Keratinocyte (primary cell): ENCODE results near the gene ZMIZ1. TPM values are rescaled to one million over a fixed set of nuclear protein-coding genes. Genes with fewer than 3 reads are reported as not detected.

Experiments used
- DNase-seq: peaks from one replicate; pipeline ENCODE4 v3.0.0-alpha.2; 2011; ENCODE audit warnings: low read depth, missing footprints, low spot score
- FAIRE-seq: peaks from 2 replicates; lab custom pipeline; 2011; peaks lifted over from hg19 to GRCh38; lab: Jason Lieb, UNC
- H2AFZ ChIP-seq: 2 replicates; pipeline ENCODE4 v1.6.0; 2012; ENCODE audit warnings: low read length, control low read depth, inconsistent platforms; ENCODE audit not compliant: control insufficient read depth
- H3K27ac ChIP-seq: 2 replicates; pipeline ENCODE4 v1.5.1; 2011; ENCODE audit warnings: low read length; ENCODE audit not compliant: control insufficient read depth, insufficient read depth
- H3K27me3 ChIP-seq: 3 replicates; pipeline ENCODE4 v1.6.0; 2011; ENCODE audit warnings: low read length; ENCODE audit not compliant: control insufficient read depth, insufficient read depth; ENCODE audit errors: extremely low read depth
- H3K36me3 ChIP-seq, 2 experiments: 2 replicates in 1 of 2; 3 replicates in 1 of 2; pipeline ENCODE4 v1.5.1; 2011; ENCODE audit warnings: low read length in 2 of 2, mild to moderate bottlenecking in 1 of 2; ENCODE audit not compliant: control insufficient read depth in 2 of 2, insufficient read depth in 2 of 2; ENCODE audit errors: extremely low read depth in 1 of 2
- H3K4me1 ChIP-seq: 3 replicates; pipeline ENCODE4 v1.5.1; 2011; ENCODE audit warnings: low read length; ENCODE audit not compliant: control insufficient read depth, insufficient read depth; ENCODE audit errors: extremely low read depth
- H3K4me2 ChIP-seq: 3 replicates; pipeline ENCODE4 v1.6.0; 2011; ENCODE audit warnings: low read depth, low read length; ENCODE audit not compliant: control insufficient read depth, insufficient read depth; ENCODE audit errors: extremely low read depth
- H3K4me3 ChIP-seq, 3 experiments: fragments of 200-600 bp in 1 of 3; sonication (generic) in 1 of 3; 2 replicates in 2 of 3; 3 replicates in 1 of 3; pipeline ENCODE4 v1.5.1; 2011 to 2016; ENCODE audit warnings: low read length in 3 of 3, mild to moderate bottlenecking in 3 of 3, control low read depth in 2 of 3, inconsistent platforms in 1 of 3, low read depth in 1 of 3, mixed read lengths in 1 of 3, mixed run types in 1 of 3, moderate library complexity in 1 of 3; ENCODE audit not compliant: control insufficient read depth in 2 of 3, insufficient read depth in 2 of 3; ENCODE audit errors: extremely low read depth in 1 of 3
- H3K79me2 ChIP-seq: 2 replicates; pipeline ENCODE4 v1.6.0; 2012; ENCODE audit warnings: low read length; ENCODE audit not compliant: control insufficient read depth, insufficient read depth
- H3K9ac ChIP-seq: 3 replicates; pipeline ENCODE4 v1.6.0; 2011; ENCODE audit warnings: low read length; ENCODE audit not compliant: control insufficient read depth, insufficient read depth; ENCODE audit errors: extremely low read depth
- H3K9me1 ChIP-seq: 3 replicates; pipeline ENCODE4 v1.6.0; 2011; ENCODE audit warnings: low read length; ENCODE audit not compliant: control insufficient read depth, insufficient read depth; ENCODE audit errors: extremely low read depth
- H3K9me3 ChIP-seq: 2 replicates; pipeline ENCODE4 v1.5.1; 2012; ENCODE audit warnings: low read depth, low read length; ENCODE audit not compliant: control insufficient read depth
- H4K20me1 ChIP-seq: 3 replicates; pipeline ENCODE4 v1.6.0; 2011; ENCODE audit warnings: low read length; ENCODE audit not compliant: control insufficient read depth, insufficient read depth; ENCODE audit errors: extremely low read depth
- EZH2 ChIP-seq: IDR thresholded peaks from one replicate; pipeline ENCODE4 v1.6.1; 2012; ENCODE audit warnings: inconsistent platforms, mild to moderate bottlenecking, low read length, moderate library complexity
- dilution Hi-C: fragments of 300-500 bp; cut with MboI; formaldehyde crosslinking; loops from one replicate; pipeline ENCODE4 v1.7.0; 2020; ENCODE audit warnings: low sequenced_read_pairs; ENCODE audit not compliant: extremely low pct_ligation_motif_present
- polyA plus RNA-seq, 5 experiments: library from polyadenylated mRNA; depleted of rRNA in 3 of 5; stranded (reverse) in 3 of 5; stranded (forward) in 1 of 5; unstranded in 1 of 5; fragments of >200 nt; gene quantifications; 1 replicate in 1 of 5; 2 replicates in 3 of 5; 3 replicates in 1 of 5; pipeline versions ENCODE4 v1.2.1 to v1.2.3, GENCODE V29; 2011 to 2012; ENCODE audit warnings: missing spikeins in 2 of 5, low read depth in 1 of 5, low replicate concordance in 1 of 5
- TF ChIP-seq, protein P1 (sequence below), 3 experiments: IDR thresholded peaks in 1 of 3; conservative IDR thresholded peaks in 1 of 3; optimal IDR thresholded peaks in 1 of 3; 2 replicates in 2 of 3; 3 replicates in 1 of 3; pipeline versions ENCODE3 to v1.5.1; 2011; ENCODE audit warnings: low read length in 3 of 3, mild to moderate bottlenecking in 3 of 3, moderate library complexity in 2 of 3, control low read depth in 1 of 3, inconsistent platforms in 1 of 3; ENCODE audit not compliant: insufficient read depth in 2 of 3; ENCODE audit errors: extremely low read depth in 1 of 3

The ZMIZ1 gene
- polyA plus RNA-seq, 1 donor (not counting 4 experiments of a cell fraction or from before 2014, with no cell fraction given): 1.8 TPM

DNA sequence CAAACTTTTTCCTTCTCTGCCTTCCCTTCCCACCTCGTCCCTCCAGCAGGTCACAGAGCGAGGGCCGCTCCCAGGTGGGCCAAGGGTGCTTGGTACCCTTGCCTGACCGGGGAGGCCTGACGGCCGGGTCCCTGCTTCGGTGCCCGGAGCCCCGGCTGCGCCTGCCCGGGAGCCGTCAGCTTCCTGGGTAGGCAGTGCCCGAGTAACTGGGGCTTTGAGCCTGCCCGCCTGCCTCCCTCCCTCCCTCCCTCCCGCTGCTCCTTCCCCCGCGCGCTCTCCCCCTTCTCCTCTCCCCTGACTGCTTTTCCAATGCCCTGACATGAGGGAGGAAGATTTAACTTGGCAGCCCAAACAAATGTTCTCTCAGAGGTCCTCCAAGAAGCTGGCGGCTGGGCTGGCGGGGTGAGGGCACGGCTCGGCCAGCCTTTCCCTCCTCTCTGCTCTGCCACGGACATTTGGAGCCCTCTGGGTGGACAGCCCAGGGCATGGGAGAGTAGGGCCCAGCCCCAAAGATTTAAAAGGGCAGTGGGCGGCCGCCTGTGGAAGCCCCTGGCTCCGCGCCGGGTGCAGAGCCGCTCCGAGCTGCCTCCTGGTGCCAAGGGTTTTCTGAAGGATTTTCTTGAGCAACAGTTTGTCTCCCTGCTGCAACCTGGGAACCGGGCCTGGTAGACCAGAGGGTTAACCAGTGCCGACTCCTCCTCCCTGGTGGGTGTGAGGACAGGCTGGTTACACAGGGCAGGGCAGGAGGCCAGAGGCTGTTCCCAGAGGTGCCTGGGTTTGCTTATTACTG is 2.0 kb downstream of the ZMIZ1 start:
- H3K27ac ChIP-seq: peak overlapping the region; percentile 53
- H3K36me3 ChIP-seq: no peaks in the 10 kb centered on the region
- peaks cover 18% of the 10 kb centered on the region for H4K20me1 ChIP-seq
- TF ChIP-seq EZH2: no peak
- TF ChIP-seq, protein P1, sequence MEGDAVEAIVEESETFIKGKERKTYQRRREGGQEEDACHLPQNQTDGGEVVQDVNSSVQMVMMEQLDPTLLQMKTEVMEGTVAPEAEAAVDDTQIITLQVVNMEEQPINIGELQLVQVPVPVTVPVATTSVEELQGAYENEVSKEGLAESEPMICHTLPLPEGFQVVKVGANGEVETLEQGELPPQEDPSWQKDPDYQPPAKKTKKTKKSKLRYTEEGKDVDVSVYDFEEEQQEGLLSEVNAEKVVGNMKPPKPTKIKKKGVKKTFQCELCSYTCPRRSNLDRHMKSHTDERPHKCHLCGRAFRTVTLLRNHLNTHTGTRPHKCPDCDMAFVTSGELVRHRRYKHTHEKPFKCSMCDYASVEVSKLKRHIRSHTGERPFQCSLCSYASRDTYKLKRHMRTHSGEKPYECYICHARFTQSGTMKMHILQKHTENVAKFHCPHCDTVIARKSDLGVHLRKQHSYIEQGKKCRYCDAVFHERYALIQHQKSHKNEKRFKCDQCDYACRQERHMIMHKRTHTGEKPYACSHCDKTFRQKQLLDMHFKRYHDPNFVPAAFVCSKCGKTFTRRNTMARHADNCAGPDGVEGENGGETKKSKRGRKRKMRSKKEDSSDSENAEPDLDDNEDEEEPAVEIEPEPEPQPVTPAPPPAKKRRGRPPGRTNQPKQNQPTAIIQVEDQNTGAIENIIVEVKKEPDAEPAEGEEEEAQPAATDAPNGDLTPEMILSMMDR (optimal IDR thresholded peaks at IDR 0.05 in 1 of 3, IDR thresholded peaks at IDR 0.05 in 1 of 3, conservative IDR thresholded peaks at IDR 0.05 in 1 of 3; ENCODE audit: extremely low read depth in 1 of 3, insufficient read depth in 2 of 3, low read length in 3 of 3): peak in 1 of 3 experiments; percentile 2
- H2AFZ ChIP-seq: peak overlapping the region; percentile 51
- H3K4me3 ChIP-seq: peak overlapping the region; percentile 67 to 74 (median 68)
- H3K4me2 ChIP-seq: peak overlapping the region; percentile 93
- dilution Hi-C loops: no loop called here
- H3K4me1 ChIP-seq: peaks cover 35% of the 10 kb centered on the region
- H3K27me3 ChIP-seq: no peaks in the 10 kb centered on the region
- peaks cover 46% of the 10 kb centered on the region for H3K79me2 ChIP-seq
- no peak for FAIRE-seq
- no peaks in the 10 kb centered on the region for H3K9me3 ChIP-seq
- H3K9ac ChIP-seq: peak overlapping the region; percentile 71
- peaks cover 4% of the 10 kb centered on the region for H3K9me1 ChIP-seq
- DNase-seq: peak; percentile 41

GRCh38 chr10:79071396-79071923 is 2.7 kb downstream of the ZMIZ1 start:
- dilution Hi-C loops: no loop called here
- no peaks in the 10 kb centered on the region for H3K9me3 ChIP-seq
- peaks cover 21% of the 10 kb centered on the region for H4K20me1 ChIP-seq
- H3K4me3 ChIP-seq: peak overlapping the region; percentile 67 to 74 (median 68)
- peak overlapping the region; percentile 93 for H3K4me2 ChIP-seq
- H3K9ac ChIP-seq: peak overlapping the region; percentile 71
- peak overlapping the region; percentile 38 for H2AFZ ChIP-seq
- H3K36me3 ChIP-seq: no peaks in the 10 kb centered on the region
- H3K27me3 ChIP-seq: no peaks in the 10 kb centered on the region
- TF ChIP-seq, protein P1 (optimal IDR thresholded peaks at IDR 0.05 in 1 of 3, IDR thresholded peaks at IDR 0.05 in 1 of 3, conservative IDR thresholded peaks at IDR 0.05 in 1 of 3; ENCODE audit: extremely low read depth in 1 of 3, insufficient read depth in 2 of 3, low read length in 3 of 3): no peak
- no peak for TF ChIP-seq EZH2
- H3K27ac ChIP-seq: peak overlapping the region; percentile 53
- peaks cover 4% of the 10 kb centered on the region for H3K9me1 ChIP-seq
- DNase-seq (no peak), FAIRE-seq (no peak)
- peaks cover 50% of the 10 kb centered on the region for H3K79me2 ChIP-seq
- peaks cover 35% of the 10 kb centered on the region for H3K4me1 ChIP-seq
